ENCODE results near the gene FASLG. TPM values are rescaled to one million over a fixed set of nuclear protein-coding genes. Genes with fewer than 3 reads are reported as not detected.

FASLG gene
- total RNA-seq, 1 experiment from 2014 or later: not detected

GRCh38 chr1:172711558-172711957, 52.7 kb downstream of the FASLG start:
- in situ Hi-C loops (cut with HindIII; ENCODE audit: low pct_unique_long_range_greater_than_20kb, low sequenced_read_pairs): no loop called here
- DNase-seq (ENCODE audit: low read depth): no peak

GRCh38 chr1:172713466-172713865, 54.6 kb downstream of the FASLG start:
- in situ Hi-C loops (cut with HindIII; ENCODE audit: low pct_unique_long_range_greater_than_20kb, low sequenced_read_pairs): no loop called here
- DNase-seq (ENCODE audit: low read depth): no peak

Other genes with a start within 250 kb of the FASLG start
- gene C1orf105, start 238.4 kb upstream of the FASLG start, total RNA-seq (2014; rRNA removed; shearing (Covaris generic); ENCODE audit: low replicate concordance): not detected in 2 replicates
- gene PIGC, start 215.0 kb upstream of the FASLG start, total RNA-seq (2014; rRNA removed; shearing (Covaris generic); ENCODE audit: low replicate concordance): 27.1 and 33.3 TPM in 2 replicates
- 4.2 and 8.9 TPM in 2 replicates for gene SUCO, start 126.0 kb upstream of the FASLG start, total RNA-seq (2014; rRNA removed; shearing (Covaris generic); ENCODE audit: low replicate concordance)

Data from Caki2 (cell line).